Measurements from ENCODE around the gene BCL2L11. TPM values are rescaled to one million over a fixed set of nuclear protein-coding genes. Genes with fewer than 3 reads are reported as not detected.

Gene BCL2L11
- total and polyA plus RNA-seq, 2 experiments from 2014 or later = 9.1 to 32.9 TPM

GRCh38 chr2:111159641-111160040 is 38.9 kb downstream of the BCL2L11 start:
- no peaks in the 10 kb centered on the region for H3K9me3 ChIP-seq (ENCODE audit: low read depth)
- DNase-seq (ENCODE audit: low read depth in 1 of 2, low spot score in 1 of 2) = no peak
- no peak overlapping the region for H3K4me3 ChIP-seq
- TF ChIP-seq CTCF (IDR thresholded peaks at IDR 0.05; ENCODE audit: low read depth, low read length) = no peak
- H3K36me3 ChIP-seq = no peaks in the 10 kb centered on the region
- H3K27ac ChIP-seq = no peak overlapping the region
- peaks cover 10% of the 10 kb centered on the region for H3K4me1 ChIP-seq (ENCODE audit: low read depth)
- no peaks in the 10 kb centered on the region for H3K27me3 ChIP-seq

GRCh38 chr2:111160758-111161157 is 40.0 kb downstream of the BCL2L11 start:
- no peak overlapping the region for H3K4me3 ChIP-seq
- H3K27ac ChIP-seq = no peak overlapping the region
- H3K9me3 ChIP-seq (ENCODE audit: low read depth) = no peaks in the 10 kb centered on the region
- H3K4me1 ChIP-seq (ENCODE audit: low read depth) = peaks cover 10% of the 10 kb centered on the region
- TF ChIP-seq CTCF (IDR thresholded peaks at IDR 0.05; ENCODE audit: low read depth, low read length) = no peak
- H3K27me3 ChIP-seq = no peaks in the 10 kb centered on the region
- H3K36me3 ChIP-seq = no peaks in the 10 kb centered on the region
- DNase-seq (ENCODE audit: low read depth in 1 of 2, low spot score in 1 of 2) = peak in 1 of 2 donors; percentile 81

GRCh38 chr2:111161971-111162370 is 41.3 kb downstream of the BCL2L11 start:
- Histone ChIP-seq H3K4me1 (ENCODE audit: low read depth) (peaks cover 10% of the 10 kb centered on the region), H3K36me3 (peaks cover 7% of the 10 kb centered on the region), H3K27ac (no peak overlapping the region), H3K9me3 (ENCODE audit: low read depth) (no peaks in the 10 kb centered on the region), H3K27me3 (no peaks in the 10 kb centered on the region), H3K4me3 (no peak overlapping the region)
- DNase-seq (ENCODE audit: low read depth in 1 of 2, low spot score in 1 of 2) = no peak
- TF ChIP-seq CTCF (IDR thresholded peaks at IDR 0.05; ENCODE audit: low read depth, low read length) = no peak

- Histone ChIP-seq H3K4me1 (ENCODE audit: low read depth) (peaks cover 10% of the 10 kb centered on the region), H3K4me3 (no peak overlapping the region), H3K27ac (no peak overlapping the region), H3K9me3 (ENCODE audit: low read depth) (no peaks in the 10 kb centered on the region), H3K36me3 (peaks cover 7% of the 10 kb centered on the region), H3K27me3 (no peaks in the 10 kb centered on the region)
- DNase-seq (ENCODE audit: low read depth in 1 of 2, low spot score in 1 of 2) = peak in 1 of 2 donors; percentile 49
- no peak for TF ChIP-seq CTCF (IDR thresholded peaks at IDR 0.05; ENCODE audit: low read depth, low read length)
Measured at GRCh38 chr2:111162718-111163331, 42.1 kb downstream of the BCL2L11 start.

- Histone ChIP-seq H3K27ac (no peak overlapping the region), H3K4me3 (no peak overlapping the region), H3K36me3 (peaks cover 7% of the 10 kb centered on the region), H3K9me3 (ENCODE audit: low read depth) (no peaks in the 10 kb centered on the region), H3K27me3 (no peaks in the 10 kb centered on the region), H3K4me1 (ENCODE audit: low read depth) (peaks cover 20% of the 10 kb centered on the region)
- TF ChIP-seq CTCF (IDR thresholded peaks at IDR 0.05; ENCODE audit: low read depth, low read length) = no peak
- no peak for DNase-seq (ENCODE audit: low read depth in 1 of 2, low spot score in 1 of 2)
Measured at GRCh38 chr2:111164078-111164477, 43.4 kb downstream of the BCL2L11 start.

Data from cardiac muscle cell (in vitro differentiated cells and primary cell).